Kidney (tissue), 14 donors: ENCODE results near the gene KCNQ1. TPM values are rescaled to one million over a fixed set of nuclear protein-coding genes. Genes with fewer than 3 reads are reported as not detected.
A peak's percentile ranks its signal among the peaks of the same experiment; 100 is the strongest.

Source experiments
- DNase-seq, 5 donors: peaks; one replicate each; pipeline ENCODE4 v3.0.0-alpha.2; 2013 to 2020
- FAIRE-seq: peaks from 2 replicates; lab custom pipeline; 2012; peaks lifted over from hg19 to GRCh38; lab: Jason Lieb, UNC
- H3K27ac ChIP-seq, 2 donors: one replicate each; pipeline ENCODE4 v1.7.0; 2013; ENCODE audit warnings: low read depth in 2 of 2, low read length in 2 of 2, inconsistent platforms in 1 of 2
- H3K27me3 ChIP-seq: one replicate; pipeline ENCODE4 v1.7.1; 2013; ENCODE audit warnings: low read length, inconsistent platforms; ENCODE audit not compliant: control insufficient read depth, insufficient read depth
- H3K36me3 ChIP-seq, 3 donors: one replicate each; pipeline versions ENCODE4 v1.7.0 to v1.7.1; 2013; ENCODE audit warnings: low read length in 3 of 3, control low read depth in 1 of 3, inconsistent platforms in 1 of 3; ENCODE audit not compliant: insufficient read depth in 3 of 3, control insufficient read depth in 2 of 3
- H3K4me1 ChIP-seq, 3 donors: one replicate each; pipeline versions ENCODE4 v1.7.0 to v1.7.1; 2013; ENCODE audit warnings: low read length in 3 of 3, inconsistent platforms in 1 of 3, low read depth in 1 of 3; ENCODE audit not compliant: control insufficient read depth in 2 of 3, insufficient read depth in 2 of 3
- H3K4me3 ChIP-seq, 3 donors: one replicate each; pipeline versions ENCODE4 v1.7.0 to v1.8.1; 2013; ENCODE audit warnings: low read length in 3 of 3, control low read depth in 1 of 3, inconsistent platforms in 1 of 3
- H3K9ac ChIP-seq, 3 donors: one replicate each; pipeline versions ENCODE4 v1.7.0 to v1.7.1; 2013; ENCODE audit warnings: low read length in 3 of 3, control low read depth in 1 of 3, inconsistent platforms in 1 of 3
- H3K9me3 ChIP-seq, 3 donors: one replicate each; pipeline versions ENCODE4 v1.7.0 to v1.7.1; 2013; ENCODE audit warnings: low read length in 3 of 3, control low read depth in 1 of 3, inconsistent platforms in 1 of 3; ENCODE audit not compliant: control insufficient read depth in 2 of 3, insufficient read depth in 1 of 3
- intact Hi-C: fragments of 100-400 bp; cut with DNase I; formaldehyde crosslinking; loops from one replicate; pipeline ENCODE4 v1.11.1; 2022
- polyA plus RNA-seq: library from polyadenylated mRNA; stranded (reverse); fragments of 350-450 nt; fragmentation: Illumina TruSeq; extraction: RNeasy Lipid Tissue Mini Kit (QIAGEN cat#74804); gene quantifications from one replicate; pipeline ENCODE4 v1.2.3, GENCODE V29; 2014; ENCODE audit warnings: low read depth, low replicate concordance; ENCODE audit not compliant: insufficient read depth
- total RNA-seq: library from RNA; stranded (reverse); fragmentation: NEBNext Ultra II Directional; extraction: Animal tissue kit (Norgen Biotek cat#: 25700); gene quantifications from one replicate; pipeline ENCODE4 v1.2.1, GENCODE V29; 2021
- TF ChIP-seq, protein P1 (sequence below): IDR thresholded peaks from 3 replicates; pipeline ENCODE4 v1.5.1; 2012; ENCODE audit warnings: mild to moderate bottlenecking, moderate library complexity, borderline replicate concordance; ENCODE audit not compliant: insufficient read depth; ENCODE audit errors: extremely low read depth
- donor health status: control.
- donor health status: control.
- donor health status: control.
- donor health status: control.
- donor health status: control.
- donor health status: DM: yes; HTN: yes; CAD: no.
- donor health status: Normal renal cell carcinoma (clear cell type).

KCNQ1 gene
- total and polyA plus RNA-seq, 2 donors from 2014 or later: 45.5 to 49.4 TPM

DNA sequence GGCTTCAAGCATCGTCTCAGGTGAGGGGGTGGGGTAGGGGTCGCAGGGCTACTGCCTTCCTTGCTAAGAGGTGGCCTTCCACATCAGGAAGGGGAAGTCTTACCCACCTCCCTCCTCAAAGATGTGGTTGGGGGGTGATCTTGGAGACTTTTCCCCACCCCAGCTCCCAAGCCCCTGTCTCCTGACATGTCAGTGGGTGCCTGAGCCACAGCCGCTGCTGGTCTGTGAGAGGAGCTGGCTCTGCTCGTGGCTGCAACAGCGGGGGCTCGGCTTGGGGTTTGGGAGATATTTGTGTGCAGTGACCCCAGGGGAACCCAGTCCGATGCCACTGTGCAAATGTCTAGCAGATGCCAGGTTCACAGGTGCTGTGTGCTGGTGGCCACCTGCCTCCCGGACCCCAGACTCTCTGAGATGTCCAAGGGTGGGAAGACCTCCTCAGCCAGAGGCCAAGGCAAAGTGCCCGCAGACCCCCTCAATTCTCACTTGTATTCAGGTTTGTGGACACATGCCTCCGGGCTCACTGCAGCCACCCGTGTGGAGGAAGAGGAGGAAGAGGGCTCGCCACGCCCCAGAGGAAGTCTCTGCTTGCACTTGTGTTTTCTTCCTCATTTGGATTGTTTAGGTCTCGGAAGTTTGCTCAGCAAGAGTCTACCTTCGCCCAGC lies 1.9 kb downstream of the KCNQ1 start:
- H3K9ac ChIP-seq: peak overlapping the region in 1 of 3 donors; percentile 48
- peak overlapping the region in 1 of 3 donors; percentile 69 for H3K4me3 ChIP-seq
- TF ChIP-seq, protein P1, sequence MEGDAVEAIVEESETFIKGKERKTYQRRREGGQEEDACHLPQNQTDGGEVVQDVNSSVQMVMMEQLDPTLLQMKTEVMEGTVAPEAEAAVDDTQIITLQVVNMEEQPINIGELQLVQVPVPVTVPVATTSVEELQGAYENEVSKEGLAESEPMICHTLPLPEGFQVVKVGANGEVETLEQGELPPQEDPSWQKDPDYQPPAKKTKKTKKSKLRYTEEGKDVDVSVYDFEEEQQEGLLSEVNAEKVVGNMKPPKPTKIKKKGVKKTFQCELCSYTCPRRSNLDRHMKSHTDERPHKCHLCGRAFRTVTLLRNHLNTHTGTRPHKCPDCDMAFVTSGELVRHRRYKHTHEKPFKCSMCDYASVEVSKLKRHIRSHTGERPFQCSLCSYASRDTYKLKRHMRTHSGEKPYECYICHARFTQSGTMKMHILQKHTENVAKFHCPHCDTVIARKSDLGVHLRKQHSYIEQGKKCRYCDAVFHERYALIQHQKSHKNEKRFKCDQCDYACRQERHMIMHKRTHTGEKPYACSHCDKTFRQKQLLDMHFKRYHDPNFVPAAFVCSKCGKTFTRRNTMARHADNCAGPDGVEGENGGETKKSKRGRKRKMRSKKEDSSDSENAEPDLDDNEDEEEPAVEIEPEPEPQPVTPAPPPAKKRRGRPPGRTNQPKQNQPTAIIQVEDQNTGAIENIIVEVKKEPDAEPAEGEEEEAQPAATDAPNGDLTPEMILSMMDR: no peak
- H3K36me3 ChIP-seq: no peaks in the 10 kb centered on the region
- peak in 1 of 5 donors; percentile 76 for DNase-seq
- peaks cover 0 to 27% (median 6%) of the 10 kb centered on the region in 3 donors for H3K4me1 ChIP-seq
- H3K27ac ChIP-seq: no peak overlapping the region
- H3K27me3 ChIP-seq: peaks cover 3% of the 10 kb centered on the region
- H3K9me3 ChIP-seq: no peaks in the 10 kb centered on the region
- intact Hi-C loops: no loop called here
- no peak for FAIRE-seq

DNA sequence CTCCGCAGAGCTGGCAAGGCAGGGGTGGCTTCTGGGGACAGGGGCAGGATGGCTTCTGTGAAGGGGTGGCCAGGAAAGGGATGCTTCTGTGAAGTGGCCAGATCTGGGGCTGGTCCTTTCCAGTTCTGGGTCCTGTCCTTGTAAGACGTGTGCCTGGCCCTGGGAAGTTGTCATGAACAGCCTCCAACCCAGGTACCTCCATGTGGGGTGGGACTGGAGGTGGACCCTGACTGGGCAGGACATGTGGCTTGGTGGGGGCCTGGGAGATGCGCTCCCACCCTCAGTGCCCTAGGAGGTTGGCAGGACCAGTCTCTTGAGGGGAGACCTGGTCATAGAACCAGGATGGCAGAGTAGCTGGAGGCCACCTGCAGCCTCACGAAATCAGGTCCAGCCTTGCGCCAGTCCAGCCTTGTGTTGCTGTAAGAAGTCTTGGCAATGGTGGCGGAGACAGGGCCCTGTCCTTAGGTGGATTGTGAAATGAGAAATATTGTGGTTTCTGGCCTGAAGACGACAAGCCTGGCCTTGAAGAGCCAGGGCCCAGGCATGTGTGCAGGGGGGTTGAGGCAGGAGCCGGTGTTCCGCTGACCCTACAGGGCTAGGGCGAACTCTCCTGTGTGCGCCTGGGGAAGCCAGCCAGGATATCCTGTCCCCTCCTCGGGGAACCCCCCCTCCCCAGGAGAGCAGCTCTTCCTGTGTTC lies 2.6 kb downstream of the KCNQ1 start:
- no peak overlapping the region for H3K4me3 ChIP-seq
- no peak overlapping the region for H3K27ac ChIP-seq
- TF ChIP-seq, protein P1: no peak
- peaks cover 3% of the 10 kb centered on the region for H3K27me3 ChIP-seq
- FAIRE-seq (no peak), DNase-seq (peak in 1 of 5 donors; percentile 72)
- H3K36me3 ChIP-seq: no peaks in the 10 kb centered on the region
- peak overlapping the region in 1 of 3 donors; percentile 48 for H3K9ac ChIP-seq
- H3K4me1 ChIP-seq: peaks cover 0 to 27% (median 6%) of the 10 kb centered on the region in 3 donors
- intact Hi-C loops: no loop called here
- H3K9me3 ChIP-seq: no peaks in the 10 kb centered on the region

DNA sequence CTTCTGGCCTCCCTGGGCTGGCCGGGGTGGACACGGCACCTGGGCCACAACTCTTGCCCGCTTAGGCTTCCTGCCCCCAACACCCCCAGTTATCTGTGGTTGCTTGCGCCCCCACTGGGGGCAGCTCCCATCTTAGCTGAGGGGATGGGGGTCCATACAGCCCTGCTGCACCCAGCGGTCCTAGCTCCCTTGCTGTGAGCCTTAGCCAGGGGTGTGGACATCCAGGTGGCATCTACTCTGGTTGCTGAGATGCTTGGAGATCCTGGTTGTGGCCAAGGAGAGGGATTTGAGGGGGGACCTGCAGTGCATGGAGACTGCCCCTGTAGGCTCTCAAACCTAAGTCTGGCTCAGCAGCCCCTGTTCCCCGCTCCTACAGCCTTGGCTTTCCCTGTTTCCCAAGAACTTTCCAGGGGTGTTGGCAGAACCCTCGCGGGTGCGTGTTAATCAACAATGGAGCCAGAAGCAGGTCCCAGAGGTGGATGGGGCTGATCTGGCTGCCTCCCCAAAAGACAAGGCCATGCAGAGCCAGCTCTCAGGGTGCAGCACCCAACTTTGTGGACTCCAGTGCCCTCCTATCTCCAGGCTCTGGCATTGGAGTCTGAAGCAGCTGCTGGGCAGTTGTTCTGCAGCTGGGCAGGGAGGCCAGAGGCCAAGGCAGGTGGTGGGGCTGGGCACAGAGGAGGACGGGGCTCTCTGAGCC lies 3.3 kb downstream of the KCNQ1 start:
- intact Hi-C loops: no loop called here
- DNase-seq (peak in 1 of 5 donors; percentile 48), FAIRE-seq (no peak)
- Histone ChIP-seq H3K9ac (no peak overlapping the region), H3K4me3 (no peak overlapping the region), H3K4me1 (peaks cover 0 to 26% (median 6%) of the 10 kb centered on the region in 3 donors), H3K36me3 (no peaks in the 10 kb centered on the region), H3K27me3 (peaks cover 3% of the 10 kb centered on the region), H3K27ac (no peak overlapping the region), H3K9me3 (no peaks in the 10 kb centered on the region)
- TF ChIP-seq, protein P1: no peak
